Thyroid gland (tissue), 4 donors: ENCODE data around the gene MORN1. TPM values are rescaled to one million over a fixed set of nuclear protein-coding genes. Genes with fewer than 3 reads are reported as not detected.
A peak's percentile ranks its signal among the peaks of the same experiment; 100 is the strongest.

Experiments used
- DNase-seq, 2 donors: peaks; one replicate each; pipeline ENCODE4 v3.0.0-alpha.2; 2019
- H3K27ac ChIP-seq, 3 donors: fragments of 200-600 bp; sonication (generic); 1 replicate in 2 of 3; 2 replicates in 1 of 3; pipeline ENCODE4 v1.5.1; 2016 to 2019; ENCODE audit warnings: mild to moderate bottlenecking in 1 of 3, moderate library complexity in 1 of 3
- H3K27me3 ChIP-seq: fragments of 200-600 bp; sonication (generic); one replicate; pipeline ENCODE4 v1.5.1; 2019
- H3K36me3 ChIP-seq, 2 donors: fragments of 200-600 bp; sonication (generic); one replicate each; pipeline ENCODE4 v1.5.1; 2016 to 2019
- H3K4me1 ChIP-seq, 2 donors: fragments of 200-600 bp; sonication (generic); one replicate each; pipeline ENCODE4 v1.5.1; 2017 to 2019
- H3K4me3 ChIP-seq, 3 donors: fragments of 200-600 bp; sonication (generic); replicated peaks in 1 of 3; 1 replicate in 2 of 3; 2 replicates in 1 of 3; pipeline ENCODE4 v1.5.1; 2016; ENCODE audit warnings: mild to moderate bottlenecking in 1 of 3
- H3K9me3 ChIP-seq: fragments of 200-600 bp; sonication (generic); one replicate; pipeline ENCODE4 v1.5.1; 2017
- POLR2A ChIP-seq, 2 donors: fragments of 450-650 bp; IDR thresholded peaks; one replicate each; pipeline ENCODE4 v1.6.1; 2017; ENCODE audit warnings: antibody characterized with exemption in 2 of 2, mild to moderate bottlenecking in 2 of 2, moderate library complexity in 1 of 2
- WGBS, 2 donors: methylation state at CpG; one replicate each; pipeline ENCODE4 v1.1.5; 2017; 5-methylcytosine and 5-hydroxymethylcytosine counted together
- intact Hi-C: fragments of 100-400 bp; cut with DNase I; formaldehyde crosslinking; loops from one replicate; pipeline ENCODE4 v1.15.1; 2023
- total RNA-seq, 4 donors: library from RNA; depleted of rRNA; stranded (reverse); fragments of >200 nt; gene quantifications; one replicate each; pipeline ENCODE4 v1.2.3, GENCODE V29; 2016
- TF ChIP-seq, protein P1 (sequence below), 6 experiments: fragments of 200-600 bp in 3 of 6; fragments of 450-650 bp in 3 of 6; sonication (generic) in 3 of 6; IDR thresholded peaks; one replicate each; pipeline ENCODE4 v1.5.1; 2016 to 2019; ENCODE audit warnings: antibody characterized with exemption in 6 of 6, mild to moderate bottlenecking in 2 of 6, inconsistent platforms in 1 of 6, moderate library complexity in 1 of 6

The MORN1 gene
- total RNA-seq, 4 donors from 2014 or later = 23.3 to 45.3 (median 33.8) TPM

DNA sequence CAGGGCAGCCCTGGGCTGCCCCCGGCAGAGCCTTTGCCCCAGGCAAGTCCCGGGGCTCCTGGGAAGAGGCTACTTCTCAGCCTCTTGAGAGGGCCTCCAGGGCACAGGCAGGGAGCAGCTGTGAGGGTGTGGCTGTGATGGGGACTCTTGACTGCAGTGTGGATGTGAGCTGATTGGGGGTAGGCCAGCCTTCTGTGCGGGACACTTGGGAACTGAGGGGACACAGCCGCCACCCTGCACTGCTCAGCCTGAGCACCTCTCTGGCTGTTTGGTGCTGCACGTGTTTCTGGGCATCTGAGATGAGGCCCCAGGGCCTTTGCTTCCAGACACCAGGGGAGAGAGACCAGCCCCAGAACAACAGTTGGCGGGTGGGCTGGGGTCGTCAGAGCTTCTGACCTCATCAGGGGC, 101.2 kb downstream of the MORN1 start:
- intact Hi-C loops = no loop called here
- no peak for TF ChIP-seq POLR2A (IDR thresholded peaks at IDR 0.05)
- TF ChIP-seq, protein P1, sequence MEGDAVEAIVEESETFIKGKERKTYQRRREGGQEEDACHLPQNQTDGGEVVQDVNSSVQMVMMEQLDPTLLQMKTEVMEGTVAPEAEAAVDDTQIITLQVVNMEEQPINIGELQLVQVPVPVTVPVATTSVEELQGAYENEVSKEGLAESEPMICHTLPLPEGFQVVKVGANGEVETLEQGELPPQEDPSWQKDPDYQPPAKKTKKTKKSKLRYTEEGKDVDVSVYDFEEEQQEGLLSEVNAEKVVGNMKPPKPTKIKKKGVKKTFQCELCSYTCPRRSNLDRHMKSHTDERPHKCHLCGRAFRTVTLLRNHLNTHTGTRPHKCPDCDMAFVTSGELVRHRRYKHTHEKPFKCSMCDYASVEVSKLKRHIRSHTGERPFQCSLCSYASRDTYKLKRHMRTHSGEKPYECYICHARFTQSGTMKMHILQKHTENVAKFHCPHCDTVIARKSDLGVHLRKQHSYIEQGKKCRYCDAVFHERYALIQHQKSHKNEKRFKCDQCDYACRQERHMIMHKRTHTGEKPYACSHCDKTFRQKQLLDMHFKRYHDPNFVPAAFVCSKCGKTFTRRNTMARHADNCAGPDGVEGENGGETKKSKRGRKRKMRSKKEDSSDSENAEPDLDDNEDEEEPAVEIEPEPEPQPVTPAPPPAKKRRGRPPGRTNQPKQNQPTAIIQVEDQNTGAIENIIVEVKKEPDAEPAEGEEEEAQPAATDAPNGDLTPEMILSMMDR (IDR thresholded peaks at IDR 0.05) = no peak
- peaks cover 43 to 75% of the 10 kb centered on the region in 2 donors for H3K4me1 ChIP-seq
- no peak for DNase-seq
- 44 to 69% methylated on average over 2 of the region's 7 CpGs for WGBS, 2 donors
- no peaks in the 10 kb centered on the region for H3K9me3 ChIP-seq
- no peaks in the 10 kb centered on the region for H3K27me3 ChIP-seq
- no peak overlapping the region for H3K4me3 ChIP-seq
- no peaks in the 10 kb centered on the region for H3K36me3 ChIP-seq
- peak overlapping the region; percentile 15 to 79 (median 72) for H3K27ac ChIP-seq

DNA sequence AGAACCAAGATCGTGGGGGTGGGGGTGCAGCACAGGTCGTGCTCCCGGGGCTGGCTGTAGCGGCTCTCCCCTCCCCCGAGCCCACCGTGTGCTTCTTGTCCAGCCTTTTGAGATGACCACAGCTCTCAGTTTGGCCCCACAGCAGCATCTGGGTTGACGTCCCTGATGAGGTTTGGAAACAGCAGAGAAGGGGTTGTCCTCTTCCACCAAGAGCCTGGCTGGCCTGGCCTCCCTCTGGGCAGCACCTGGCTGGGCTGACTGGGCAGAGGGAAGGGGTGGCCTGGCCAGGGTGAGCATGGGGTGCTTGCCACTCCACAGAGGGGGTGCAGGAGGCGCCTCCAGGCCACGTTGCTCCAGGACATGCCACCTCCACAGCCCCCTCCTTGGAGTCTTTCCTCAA, 101.7 kb downstream of the MORN1 start:
- Histone ChIP-seq H3K27ac (peak overlapping the region in 2 of 3 donors; percentile 72 to 79), H3K4me1 (peaks cover 38 to 70% of the 10 kb centered on the region in 2 donors), H3K36me3 (no peaks in the 10 kb centered on the region), H3K4me3 (no peak overlapping the region), H3K27me3 (no peaks in the 10 kb centered on the region), H3K9me3 (no peaks in the 10 kb centered on the region)
- WGBS, 2 donors = 38 to 54% methylated on average over 6 to 7 of the region's 9 CpGs
- TF ChIP-seq, protein P1 (IDR thresholded peaks at IDR 0.05) = no peak
- no peak for TF ChIP-seq POLR2A (IDR thresholded peaks at IDR 0.05)
- DNase-seq = no peak
- intact Hi-C loops = no loop called here

DNA sequence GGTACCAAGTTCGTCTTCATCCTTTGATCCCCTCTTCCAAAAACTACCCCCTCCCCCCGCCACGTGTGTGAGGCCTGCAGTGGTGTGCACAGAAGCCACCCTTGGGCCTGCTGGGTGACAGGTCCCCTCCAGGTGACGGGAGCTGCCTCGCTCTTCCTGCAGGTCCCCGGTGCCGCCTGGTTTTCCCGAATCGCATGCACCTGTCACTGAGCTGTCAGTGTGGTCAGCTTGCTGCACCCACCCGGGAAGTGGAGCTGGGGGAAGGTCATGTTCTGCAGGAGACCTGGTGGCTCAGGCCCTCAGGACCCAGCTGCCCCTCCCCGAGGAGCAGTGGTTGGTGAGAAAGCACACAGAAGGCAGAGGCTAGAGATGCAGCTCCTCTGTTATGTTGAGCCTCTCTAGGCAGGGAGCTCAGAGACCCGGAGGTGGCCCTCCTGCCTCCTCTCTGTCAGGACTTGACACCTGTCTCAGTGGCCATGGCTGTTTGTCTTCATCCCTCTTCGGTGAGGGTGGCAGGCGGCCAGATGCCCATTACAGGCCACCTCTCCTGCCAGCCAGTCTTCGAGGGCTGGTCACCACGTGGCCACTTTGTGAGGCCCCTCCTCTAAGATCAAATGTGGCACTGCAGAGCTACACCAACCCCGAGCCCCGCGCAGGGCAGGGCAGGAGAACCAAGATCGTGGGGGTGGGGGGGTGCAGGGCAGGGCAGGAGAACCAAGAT, 102.4 kb downstream of the MORN1 start:
- H3K4me3 ChIP-seq = no peak overlapping the region
- intact Hi-C loops = no loop called here
- no peaks in the 10 kb centered on the region for H3K27me3 ChIP-seq
- DNase-seq = peak; percentile 66 to 68
- peaks cover 35 to 67% of the 10 kb centered on the region in 2 donors for H3K4me1 ChIP-seq
- no peaks in the 10 kb centered on the region for H3K36me3 ChIP-seq
- TF ChIP-seq, protein P1 (IDR thresholded peaks at IDR 0.05) = no peak
- TF ChIP-seq POLR2A (IDR thresholded peaks at IDR 0.05) = no peak
- H3K9me3 ChIP-seq = no peaks in the 10 kb centered on the region
- H3K27ac ChIP-seq = no peak overlapping the region
- WGBS, 2 donors = 66 to 70% methylated on average over 9 to 19 of the region's 20 CpGs

DNA sequence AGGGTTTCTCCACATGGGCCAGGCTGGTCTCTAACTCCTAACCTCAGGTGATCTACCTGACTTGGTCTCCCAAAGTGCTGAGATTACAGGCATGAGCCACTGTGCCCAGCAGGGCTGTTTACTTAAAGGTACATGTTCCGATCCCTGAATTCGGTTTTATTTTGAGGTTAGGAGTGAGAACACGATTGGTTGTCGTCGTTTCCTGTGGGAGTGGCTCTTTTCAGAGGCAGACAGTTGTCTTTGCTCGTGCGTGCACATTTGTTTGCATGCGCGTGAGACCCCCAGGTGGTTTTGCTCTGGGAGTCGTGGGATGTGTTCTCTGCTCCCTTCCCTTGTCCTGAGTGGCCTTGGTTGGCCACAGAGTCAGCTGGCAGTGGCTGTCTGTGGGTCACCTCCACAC, 103.0 kb downstream of the MORN1 start:
- Histone ChIP-seq H3K4me3 (no peak overlapping the region), H3K27me3 (no peaks in the 10 kb centered on the region), H3K4me1 (peaks cover 35 to 68% of the 10 kb centered on the region in 2 donors), H3K27ac (no peak overlapping the region), H3K36me3 (no peaks in the 10 kb centered on the region), H3K9me3 (no peaks in the 10 kb centered on the region)
- TF ChIP-seq, protein P1 (IDR thresholded peaks at IDR 0.05) = no peak
- TF ChIP-seq POLR2A (IDR thresholded peaks at IDR 0.05) = no peak
- WGBS, 2 donors = 86 to 93% methylated on average over 10 of the region's 10 CpGs
- intact Hi-C loops = no loop called here
- no peak for DNase-seq

DNA sequence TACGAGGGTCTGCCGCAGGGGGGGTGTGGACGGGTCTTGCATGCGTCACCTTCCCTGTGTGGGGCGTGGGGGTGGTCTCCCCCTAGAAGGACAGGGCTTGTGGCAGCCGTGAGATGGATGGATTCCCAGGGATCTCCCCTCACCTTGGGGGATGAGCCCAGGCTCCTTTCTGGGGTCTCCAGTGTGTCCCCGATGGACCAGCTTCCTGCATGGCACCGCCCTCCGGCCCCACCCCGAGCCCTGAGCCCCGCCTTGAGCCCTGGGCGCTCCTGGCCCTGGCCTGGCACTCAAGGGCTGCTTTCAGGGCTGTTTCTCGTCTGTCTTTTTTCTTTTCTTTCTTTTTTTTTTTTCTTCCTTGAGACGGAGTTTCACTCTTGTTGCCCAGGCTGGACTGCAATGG, 103.7 kb downstream of the MORN1 start:
- H3K36me3 ChIP-seq = no peaks in the 10 kb centered on the region
- intact Hi-C loops = no loop called here
- H3K27me3 ChIP-seq = no peaks in the 10 kb centered on the region
- H3K4me1 ChIP-seq = peaks cover 35 to 66% of the 10 kb centered on the region in 2 donors
- 94 to 96% methylated on average over 12 to 14 of the region's 14 CpGs for WGBS, 2 donors
- TF ChIP-seq, protein P1 (IDR thresholded peaks at IDR 0.05) = no peak
- TF ChIP-seq POLR2A (IDR thresholded peaks at IDR 0.05) = no peak
- no peak for DNase-seq
- H3K9me3 ChIP-seq = no peaks in the 10 kb centered on the region
- no peak overlapping the region for H3K27ac ChIP-seq
- no peak overlapping the region for H3K4me3 ChIP-seq
